ENCODE measurements around the gene SKIDA1.

DNA sequence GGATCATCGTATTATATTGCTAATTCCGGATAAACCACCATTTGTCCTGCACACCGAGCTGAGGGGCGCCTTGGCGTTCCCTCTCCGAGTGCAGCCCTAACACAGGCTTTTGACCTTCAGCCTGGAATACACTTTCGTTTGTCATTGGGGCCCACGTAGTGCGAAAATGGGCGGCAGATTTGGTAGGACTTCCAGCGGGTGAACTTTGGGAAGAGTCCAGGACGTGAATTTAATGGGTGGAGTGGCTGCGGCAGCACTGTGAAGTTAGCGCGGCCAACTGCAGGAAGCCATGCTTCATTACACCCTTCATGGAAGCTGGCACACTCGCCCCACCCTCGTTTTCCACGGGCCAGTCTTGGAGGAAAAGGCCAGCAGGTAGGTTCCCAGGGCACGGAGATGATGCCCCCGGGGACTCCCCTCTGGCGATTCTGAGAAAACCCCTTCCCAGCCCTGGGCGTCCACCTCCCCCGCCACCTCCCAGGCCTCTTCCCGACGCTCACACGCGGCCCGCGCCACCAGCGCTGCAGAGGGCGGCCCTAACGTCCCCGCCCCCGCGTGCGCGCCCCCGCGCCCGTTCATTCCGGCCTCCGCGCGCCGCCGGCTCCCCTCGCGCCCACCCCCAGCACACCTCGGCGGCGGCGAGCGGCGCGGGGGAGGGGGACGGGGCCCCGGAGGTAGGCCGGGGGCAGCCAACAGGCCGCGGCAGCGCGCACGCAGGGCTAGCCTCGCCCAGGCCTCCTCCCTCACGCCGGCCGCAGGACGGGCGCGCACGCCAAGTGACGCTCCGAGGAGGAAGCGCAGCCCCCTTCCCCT lies 8.2 kb upstream of the SKIDA1 start, which contains the start of gene MLLT10:
- TF ChIP-seq POLR2A (IDR thresholded peaks at IDR 0.05; ENCODE audit: low read depth, low read length) (peak; percentile 86), POLR2AphosphoS5 (IDR thresholded peaks at IDR 0.05; ENCODE audit: low read depth, low read length) (0 out of 2 replicates have a peak, but pooled peaks have one; percentile 61), TAF1 (IDR thresholded peaks at IDR 0.05; ENCODE audit: borderline replicate concordance, low read depth, low read length) (peak; percentile 44; the same call in 1 of the 2 replicates)
